NCI-H2196 treated with DMSO at 0.1 percent for 48 hours (cell line): Measurements from ENCODE around the gene PRLR.

Experiments
- DNase-seq: peaks from one replicate; lab custom pipeline; 2025; ENCODE audit not compliant: unreplicated experiment; lab: John Stamatoyannopoulos, UW

PRLR gene

GRCh38 chr5:35091704-35092103 lies 138.6 kb downstream of the PRLR start:
- DNase-seq: no peak

GRCh38 chr5:35089334-35090314 lies 140.7 kb downstream of the PRLR start:
- DNase-seq: peak; percentile 5

- DNase-seq: no peak
Measured at GRCh38 chr5:35087991-35088390, 142.3 kb downstream of the PRLR start.

GRCh38 chr5:35083150-35083549 lies 147.1 kb downstream of the PRLR start:
- no peak for DNase-seq

- no peak for DNase-seq
Measured at GRCh38 chr5:35082530-35082929, 147.8 kb downstream of the PRLR start.

- DNase-seq: no peak
Measured at GRCh38 chr5:35081134-35081533, 149.2 kb downstream of the PRLR start.

GRCh38 chr5:35073160-35073559 lies 157.1 kb downstream of the PRLR start:
- no peak for DNase-seq

GRCh38 chr5:35069188-35069587 lies 161.1 kb downstream of the PRLR start:
- no peak for DNase-seq

GRCh38 chr5:35067985-35068384 lies 162.3 kb downstream of the PRLR start:
- no peak for DNase-seq

- DNase-seq: no peak
Measured at GRCh38 chr5:35066260-35066795, 164.0 kb downstream of the PRLR start.

GRCh38 chr5:35063414-35063813 lies 166.9 kb downstream of the PRLR start:
- DNase-seq: no peak

- DNase-seq: no peak
Measured at GRCh38 chr5:35061211-35061770, 169.0 kb downstream of the PRLR start.

GRCh38 chr5:35060236-35060635 lies 170.1 kb downstream of the PRLR start:
- no peak for DNase-seq

GRCh38 chr5:35059251-35059650 lies 171.0 kb downstream of the PRLR start:
- no peak for DNase-seq

GRCh38 chr5:35058374-35058788 lies 171.9 kb downstream of the PRLR start:
- no peak for DNase-seq

GRCh38 chr5:35056686-35057085 lies 173.6 kb downstream of the PRLR start:
- DNase-seq: no peak

- no peak for DNase-seq
Measured at GRCh38 chr5:35052838-35053237, 177.4 kb downstream of the PRLR start.

GRCh38 chr5:35050541-35051126 lies 179.7 kb downstream of the PRLR start:
- no peak for DNase-seq

- no peak for DNase-seq
Measured at GRCh38 chr5:35048910-35049309, 181.4 kb downstream of the PRLR start.

GRCh38 chr5:35047785-35048404 lies 182.4 kb downstream of the PRLR start, which contains the start of gene AGXT2:
AGXT2 (minus strand) TSS chr5:35047949; CDS start chr5:35047892, 57 bp downstream.
- no peak for DNase-seq

GRCh38 chr5:35046774-35047173 lies 183.5 kb downstream of the PRLR start:
- no peak for DNase-seq
